HK-2 (cell line): ENCODE measurements around the gene L3MBTL3.

Experiments
- DNase-seq: peaks from one replicate; pipeline ENCODE4 v3.0.0-alpha.2; 2018; ENCODE audit not compliant: unreplicated experiment

Gene L3MBTL3

GRCh38 chr6:130027948-130028347 lies 9.6 kb downstream of the L3MBTL3 start:
- no peak for DNase-seq

- no peak for DNase-seq
Measured at GRCh38 chr6:130029163-130029562, 10.8 kb downstream of the L3MBTL3 start.

- DNase-seq: no peak
Measured at GRCh38 chr6:130032758-130033340, 14.5 kb downstream of the L3MBTL3 start.

- DNase-seq: no peak
Measured at GRCh38 chr6:130033949-130034348, 15.6 kb downstream of the L3MBTL3 start.

- DNase-seq: no peak
Measured at GRCh38 chr6:130034378-130035146, 16.2 kb downstream of the L3MBTL3 start.

GRCh38 chr6:130035211-130035610 lies 16.8 kb downstream of the L3MBTL3 start:
- no peak for DNase-seq

GRCh38 chr6:130037207-130037811 lies 18.9 kb downstream of the L3MBTL3 start:
- no peak for DNase-seq

- no peak for DNase-seq
Measured at GRCh38 chr6:130041594-130041993, 23.2 kb downstream of the L3MBTL3 start.

- DNase-seq: no peak
Measured at GRCh38 chr6:130043344-130043743, 25.0 kb downstream of the L3MBTL3 start.

- no peak for DNase-seq
Measured at GRCh38 chr6:130045622-130046021, 27.2 kb downstream of the L3MBTL3 start.

GRCh38 chr6:130046671-130047070 lies 28.3 kb downstream of the L3MBTL3 start:
- no peak for DNase-seq

GRCh38 chr6:130047088-130047995 lies 29.0 kb downstream of the L3MBTL3 start:
- DNase-seq: no peak

GRCh38 chr6:130050230-130050629 lies 31.8 kb downstream of the L3MBTL3 start:
- no peak for DNase-seq

GRCh38 chr6:130054725-130055124 lies 36.3 kb downstream of the L3MBTL3 start:
- DNase-seq: no peak

- DNase-seq: no peak
Measured at GRCh38 chr6:130055271-130055670, 36.9 kb downstream of the L3MBTL3 start.

- DNase-seq: no peak
Measured at GRCh38 chr6:130057495-130057894, 39.1 kb downstream of the L3MBTL3 start.

GRCh38 chr6:130063806-130064205 lies 45.4 kb downstream of the L3MBTL3 start:
- DNase-seq: no peak

- DNase-seq: no peak
Measured at GRCh38 chr6:130065609-130066156, 47.3 kb downstream of the L3MBTL3 start.

- DNase-seq: no peak
Measured at GRCh38 chr6:130069485-130069884, 51.1 kb downstream of the L3MBTL3 start.

- no peak for DNase-seq
Measured at GRCh38 chr6:130070326-130070725, 51.9 kb downstream of the L3MBTL3 start.

GRCh38 chr6:130070792-130071191 lies 52.4 kb downstream of the L3MBTL3 start:
- DNase-seq: no peak
